K562 (cell line): ENCODE results near the gene GBA3. TPM values are rescaled to one million over a fixed set of nuclear protein-coding genes. Genes with fewer than 3 reads are reported as not detected.

ENCODE experiments used
- ATAC-seq: fragments of 200-7000 bp; cut with Tn5 transposase; 3 replicates; pipeline ENCODE4 v1.9.1; 2020; ENCODE audit warnings: moderate library complexity
- BruUV-seq: library from RNA; stranded (reverse); fragments of 400-500 nt; replicated peaks from 2 replicates; lab custom pipeline; 2021; lab: Mats Ljungman, UMichigan
- CTCF ChIA-PET: fragments of 300-600 bp; formaldehyde crosslinking; extraction: SDS; loops from one replicate; lab custom pipeline; 2021; ENCODE audit warnings: low intra/inter-chr PET ratio; lab: Yijun Ruan, JAX
- POLR2A ChIA-PET: fragments of 300-600, 350-650 bp; sonication (Branson Sonifier 250); formaldehyde crosslinking; extraction: SDS; loops from one replicate; lab custom pipeline; 2021; ENCODE audit warnings: antibody characterized with exemption, inconsistent platforms; lab: Yijun Ruan, JAX
- DNase-seq, 4 experiments: peaks; one replicate each; pipeline versions ENCODE4 v3.0.0 to v3.0.0-alpha.2; 2011 to 2018; ENCODE audit warnings: low spot score in 3 of 4, mixed read lengths in 3 of 4; ENCODE audit errors: extremely low read depth in 1 of 4
- FAIRE-seq: peaks from 2 replicates; lab custom pipeline; 2011; peaks lifted over from hg19 to GRCh38; lab: Jason Lieb, UNC
- H2AFZ ChIP-seq: 2 replicates; pipeline ENCODE4 v1.6.0; 2011; ENCODE audit warnings: low read depth, low read length, control low read depth, inconsistent platforms
- H3K27ac ChIP-seq: fragments of 200-600 bp; 3 replicates; pipeline ENCODE4 v1.8.0; 2011; ENCODE audit warnings: low read depth, mild to moderate bottlenecking, control low read depth, inconsistent platforms, low read length, moderate library complexity, mixed read lengths; ENCODE audit errors: extremely low read depth
- H3K27me3 ChIP-seq, 2 experiments: fragments of 300-600 bp in 1 of 2; 2 replicates in 1 of 2; 3 replicates in 1 of 2; pipeline versions ENCODE4 v1.6.0 to v1.8.0; 2011; ENCODE audit warnings: inconsistent platforms in 2 of 2, low read length in 2 of 2, mild to moderate bottlenecking in 1 of 2, mixed read lengths in 1 of 2, moderate library complexity in 1 of 2; ENCODE audit not compliant: control insufficient read depth in 2 of 2, insufficient read depth in 2 of 2
- H3K36me3 ChIP-seq: fragments of 300-600 bp; 3 replicates; pipeline ENCODE4 v1.8.0; 2011; ENCODE audit warnings: mild to moderate bottlenecking, low read length, inconsistent platforms; ENCODE audit not compliant: control insufficient read depth, insufficient read depth
- H3K4me1 ChIP-seq, 2 experiments: fragments of 200-600 bp in 1 of 2; replicated peaks in 1 of 2; 2 replicates in 1 of 2; 3 replicates in 1 of 2; pipeline versions ENCODE4 v1.5.1 to v1.8.0; 2011; ENCODE audit warnings: inconsistent platforms in 2 of 2, low read length in 2 of 2, mild to moderate bottlenecking in 1 of 2, mixed read lengths in 1 of 2, moderate library complexity in 1 of 2; ENCODE audit not compliant: control insufficient read depth in 2 of 2, insufficient read depth in 2 of 2
- H3K4me2 ChIP-seq: 2 replicates; pipeline ENCODE4 v1.6.1; 2011; ENCODE audit warnings: low read length, control low read depth, inconsistent platforms, mixed read lengths; ENCODE audit not compliant: insufficient read depth
- H3K4me3 ChIP-seq: fragments of 200-600 bp; sonication (generic), shearing (Covaris generic); 2 replicates; pipeline ENCODE4 v1.5.1; 2016; ENCODE audit warnings: control low read depth, inconsistent platforms
- H3K79me2 ChIP-seq: fragments of 200-600 bp; 3 replicates; pipeline ENCODE4 v1.8.0; 2011; ENCODE audit warnings: low read length, inconsistent platforms; ENCODE audit not compliant: control insufficient read depth, insufficient read depth
- H3K9ac ChIP-seq, 2 experiments: 2 replicates each; pipeline versions ENCODE4 v1.6.0 to v1.6.1; 2011; ENCODE audit warnings: low read depth in 2 of 2, low read length in 2 of 2, control low read depth in 1 of 2, inconsistent platforms in 1 of 2, mild to moderate bottlenecking in 1 of 2, mixed read lengths in 1 of 2; ENCODE audit not compliant: insufficient read depth in 1 of 2
- H3K9me1 ChIP-seq: one replicate; pipeline ENCODE4 v1.6.0; 2011; ENCODE audit warnings: inconsistent platforms, mild to moderate bottlenecking, low read length, moderate library complexity; ENCODE audit not compliant: control insufficient read depth, insufficient read depth
- H3K9me3 ChIP-seq: replicated peaks from 2 replicates; pipeline ENCODE4 v1.5.1; 2011; ENCODE audit warnings: low read depth, low read length, inconsistent platforms; ENCODE audit not compliant: control insufficient read depth, insufficient read depth
- H4K20me1 ChIP-seq: replicated peaks from 2 replicates; pipeline ENCODE4 v1.6.1; 2011; ENCODE audit warnings: low read length, inconsistent platforms, mixed read lengths; ENCODE audit not compliant: control insufficient read depth, insufficient read depth
- CCNT2 ChIP-seq: IDR thresholded peaks from 2 replicates; pipeline ENCODE4 v1.6.1; 2011; ENCODE audit warnings: borderline replicate concordance, low read depth, mild to moderate bottlenecking, moderate library complexity, mixed read lengths, low read length; ENCODE audit not compliant: insufficient read length; ENCODE audit errors: extremely low read depth
- GTF2A2 ChIP-seq: IDR thresholded peaks from 2 replicates; pipeline ENCODE4 v1.6.1; 2016; ENCODE audit warnings: mild to moderate bottlenecking, missing genetic modification characterization, missing compliant biosample characterization
- MIER1 ChIP-seq: fragments of 450-650 bp; IDR thresholded peaks from 2 replicates; pipeline ENCODE4 v1.6.1; 2016; ENCODE audit warnings: antibody characterized with exemption, mild to moderate bottlenecking, low read depth
- NCOR1 ChIP-seq: fragments of 450-650 bp; IDR thresholded peaks from 2 replicates; pipeline ENCODE4 v1.6.1; 2016; ENCODE audit warnings: mild to moderate bottlenecking, moderate library complexity
- STAT5A ChIP-seq: IDR thresholded peaks from 2 replicates; pipeline ENCODE4 v1.6.1; 2012; ENCODE audit warnings: low read length, inconsistent platforms, borderline replicate concordance
- ZKSCAN3 ChIP-seq: fragments of 250-450 bp; sonication (Bioruptor Pico); IDR thresholded peaks from 2 replicates; pipeline ENCODE4 v1.4.0; 2020
- ZNF121 ChIP-seq: sonication (generic); formaldehyde crosslinking; conservative IDR thresholded peaks from 2 replicates; pipeline ENCODE4 v1.8.0; 2022; ENCODE audit warnings: missing genetic modification reagents
- ZNF143 ChIP-seq: sonication (generic); formaldehyde crosslinking; IDR thresholded peaks from 2 replicates; pipeline ENCODE4 v1.9.0; 2022; ENCODE audit warnings: mild to moderate bottlenecking, missing genetic modification reagents
- ZNF830 ChIP-seq: fragments of 250-450 bp; sonication (Bioruptor Pico); IDR thresholded peaks from 2 replicates; pipeline ENCODE4 v1.5.0; 2021; ENCODE audit warnings: mild to moderate bottlenecking
- ZSCAN32 ChIP-seq: fragments of 450-650 bp; formaldehyde crosslinking; IDR thresholded peaks from 2 replicates; pipeline ENCODE4 v1.4.0; 2020; ENCODE audit warnings: mild to moderate bottlenecking, moderate library complexity
- WGBS: fragments of 100-300 bp; shearing (Covaris generic); methylation state at CpG from one replicate; pipeline ENCODE4 v1.1.6; 2016; ENCODE audit warnings: low coverage, mixed read lengths; ENCODE audit not compliant: insufficient coverage; ENCODE audit errors: missing lambda C conversion rate; 5-methylcytosine and 5-hydroxymethylcytosine counted together
- in situ Hi-C: fragments of 300-500 bp; cut with MboI; formaldehyde crosslinking; loops from 4 replicates; pipeline ENCODE4 v1.15.0; 2018; ENCODE audit warnings: inconsistent platforms, mixed read lengths
- intact Hi-C: fragments of 100-400 bp; cut with micrococcal nuclease; formaldehyde crosslinking; loops from 2 replicates; pipeline ENCODE4 v1.14.2; 2022
- polyA plus RNA-seq, 8 experiments: library from polyadenylated mRNA; depleted of rRNA in 4 of 8; stranded (reverse) in 5 of 8; unstranded in 3 of 8; fragments of >200 nt; fragmentation: Nextera tagmentation in 2 of 8; fragmentation: Illumina TruSeq in 1 of 8; extraction: Ambion mirVana in 2 of 8; extraction: Trizol in 1 of 8; gene quantifications; 2 replicates each; pipeline versions ENCODE4 v1.2.1 to v1.2.3, GENCODE V29; 2011 to 2014; ENCODE audit warnings: inconsistent platforms in 1 of 8, missing spikeins in 1 of 8
- total RNA-seq, 7 experiments: library from RNA; depleted of rRNA in 6 of 7; stranded (reverse); fragments of >200 nt in 6 of 7; fragmentation: Illumina TruSeq in 2 of 7; extraction: Trizol in 2 of 7; gene quantifications; 2 replicates each; pipeline versions ENCODE4 v1.2.1 to v1.2.3, GENCODE V29; 2011 to 2021; ENCODE audit warnings: low replicate concordance in 1 of 7
- TF ChIP-seq, protein P1 (sequence below): sonication (generic); formaldehyde crosslinking; IDR thresholded peaks from 2 replicates; pipeline ENCODE4 v1.8.1; 2023; ENCODE audit warnings: mild to moderate bottlenecking, missing genetic modification reagents
- TF ChIP-seq, protein P2 (sequence below), 2 experiments: fragments of 150-350 bp in 1 of 2; IDR thresholded peaks; 2 replicates each; pipeline ENCODE4 v1.6.1; 2012 to 2016; ENCODE audit warnings: low read depth in 2 of 2, low read length in 2 of 2, mild to moderate bottlenecking in 1 of 2, moderate library complexity in 1 of 2
- TF ChIP-seq, protein P3 (sequence below): fragments of 200-800 bp; sonication (Bioruptor generic); IDR thresholded peaks from 2 replicates; pipeline ENCODE4 v1.6.1; 2017; ENCODE audit warnings: missing genetic modification characterization, missing compliant biosample characterization

Gene GBA3
- total and polyA plus RNA-seq, 9 of the 15 experiments (the other 6 are each of a cell fraction or from before 2014, with no cell fraction given), result 0.13 to 0.75 (median 0.40) TPM; not detected in 1

GRCh38 chr4:22733816-22734215, 41.1 kb downstream of the GBA3 start:
- FAIRE-seq, result no peak
- no peaks in the 10 kb centered on the region for H3K9me3 ChIP-seq
- no peak for DNase-seq
- ATAC-seq, result no peak
- in situ Hi-C loops (no loop called here), intact Hi-C loops (no loop called here)
- no peak for TF ChIP-seq ZNF830 (CRISPR knock-in tag)
- TF ChIP-seq GTF2A2 (tag), result no peak
- TF ChIP-seq, protein P1, sequence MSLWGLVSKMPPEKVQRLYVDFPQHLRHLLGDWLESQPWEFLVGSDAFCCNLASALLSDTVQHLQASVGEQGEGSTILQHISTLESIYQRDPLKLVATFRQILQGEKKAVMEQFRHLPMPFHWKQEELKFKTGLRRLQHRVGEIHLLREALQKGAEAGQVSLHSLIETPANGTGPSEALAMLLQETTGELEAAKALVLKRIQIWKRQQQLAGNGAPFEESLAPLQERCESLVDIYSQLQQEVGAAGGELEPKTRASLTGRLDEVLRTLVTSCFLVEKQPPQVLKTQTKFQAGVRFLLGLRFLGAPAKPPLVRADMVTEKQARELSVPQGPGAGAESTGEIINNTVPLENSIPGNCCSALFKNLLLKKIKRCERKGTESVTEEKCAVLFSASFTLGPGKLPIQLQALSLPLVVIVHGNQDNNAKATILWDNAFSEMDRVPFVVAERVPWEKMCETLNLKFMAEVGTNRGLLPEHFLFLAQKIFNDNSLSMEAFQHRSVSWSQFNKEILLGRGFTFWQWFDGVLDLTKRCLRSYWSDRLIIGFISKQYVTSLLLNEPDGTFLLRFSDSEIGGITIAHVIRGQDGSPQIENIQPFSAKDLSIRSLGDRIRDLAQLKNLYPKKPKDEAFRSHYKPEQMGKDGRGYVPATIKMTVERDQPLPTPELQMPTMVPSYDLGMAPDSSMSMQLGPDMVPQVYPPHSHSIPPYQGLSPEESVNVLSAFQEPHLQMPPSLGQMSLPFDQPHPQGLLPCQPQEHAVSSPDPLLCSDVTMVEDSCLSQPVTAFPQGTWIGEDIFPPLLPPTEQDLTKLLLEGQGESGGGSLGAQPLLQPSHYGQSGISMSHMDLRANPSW, result no peak
- TF ChIP-seq ZNF121, result no peak
- TF ChIP-seq MIER1, result no peak
- TF ChIP-seq STAT5A, result no peak
- no peak for TF ChIP-seq ZNF143 (CRISPR knock-in tag)
- TF ChIP-seq, protein P2, sequence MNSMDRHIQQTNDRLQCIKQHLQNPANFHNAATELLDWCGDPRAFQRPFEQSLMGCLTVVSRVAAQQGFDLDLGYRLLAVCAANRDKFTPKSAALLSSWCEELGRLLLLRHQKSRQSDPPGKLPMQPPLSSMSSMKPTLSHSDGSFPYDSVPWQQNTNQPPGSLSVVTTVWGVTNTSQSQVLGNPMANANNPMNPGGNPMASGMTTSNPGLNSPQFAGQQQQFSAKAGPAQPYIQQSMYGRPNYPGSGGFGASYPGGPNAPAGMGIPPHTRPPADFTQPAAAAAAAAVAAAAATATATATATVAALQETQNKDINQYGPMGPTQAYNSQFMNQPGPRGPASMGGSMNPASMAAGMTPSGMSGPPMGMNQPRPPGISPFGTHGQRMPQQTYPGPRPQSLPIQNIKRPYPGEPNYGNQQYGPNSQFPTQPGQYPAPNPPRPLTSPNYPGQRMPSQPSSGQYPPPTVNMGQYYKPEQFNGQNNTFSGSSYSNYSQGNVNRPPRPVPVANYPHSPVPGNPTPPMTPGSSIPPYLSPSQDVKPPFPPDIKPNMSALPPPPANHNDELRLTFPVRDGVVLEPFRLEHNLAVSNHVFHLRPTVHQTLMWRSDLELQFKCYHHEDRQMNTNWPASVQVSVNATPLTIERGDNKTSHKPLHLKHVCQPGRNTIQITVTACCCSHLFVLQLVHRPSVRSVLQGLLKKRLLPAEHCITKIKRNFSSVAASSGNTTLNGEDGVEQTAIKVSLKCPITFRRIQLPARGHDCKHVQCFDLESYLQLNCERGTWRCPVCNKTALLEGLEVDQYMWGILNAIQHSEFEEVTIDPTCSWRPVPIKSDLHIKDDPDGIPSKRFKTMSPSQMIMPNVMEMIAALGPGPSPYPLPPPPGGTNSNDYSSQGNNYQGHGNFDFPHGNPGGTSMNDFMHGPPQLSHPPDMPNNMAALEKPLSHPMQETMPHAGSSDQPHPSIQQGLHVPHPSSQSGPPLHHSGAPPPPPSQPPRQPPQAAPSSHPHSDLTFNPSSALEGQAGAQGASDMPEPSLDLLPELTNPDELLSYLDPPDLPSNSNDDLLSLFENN (IDR thresholded peaks at IDR 0.05; ENCODE audit: low read depth in 2 of 2, low read length in 2 of 2), result no peak
- TF ChIP-seq, protein P3, sequence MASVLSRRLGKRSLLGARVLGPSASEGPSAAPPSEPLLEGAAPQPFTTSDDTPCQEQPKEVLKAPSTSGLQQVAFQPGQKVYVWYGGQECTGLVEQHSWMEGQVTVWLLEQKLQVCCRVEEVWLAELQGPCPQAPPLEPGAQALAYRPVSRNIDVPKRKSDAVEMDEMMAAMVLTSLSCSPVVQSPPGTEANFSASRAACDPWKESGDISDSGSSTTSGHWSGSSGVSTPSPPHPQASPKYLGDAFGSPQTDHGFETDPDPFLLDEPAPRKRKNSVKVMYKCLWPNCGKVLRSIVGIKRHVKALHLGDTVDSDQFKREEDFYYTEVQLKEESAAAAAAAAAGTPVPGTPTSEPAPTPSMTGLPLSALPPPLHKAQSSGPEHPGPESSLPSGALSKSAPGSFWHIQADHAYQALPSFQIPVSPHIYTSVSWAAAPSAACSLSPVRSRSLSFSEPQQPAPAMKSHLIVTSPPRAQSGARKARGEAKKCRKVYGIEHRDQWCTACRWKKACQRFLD, result no peak
- TF ChIP-seq CCNT2, result no peak
- TF ChIP-seq ZSCAN32 (CRISPR knock-in tag), result no peak
- TF ChIP-seq ZKSCAN3 (CRISPR knock-in tag), result no peak
- no peak for TF ChIP-seq NCOR1
- POLR2A ChIA-PET, result no interaction called here
- 0% methylated on average over 3 of the region's 3 CpGs for WGBS
- H3K9me1 ChIP-seq, result no peaks in the 10 kb centered on the region
- H3K36me3 ChIP-seq, result no peaks in the 10 kb centered on the region
- H3K79me2 ChIP-seq, result no peaks in the 10 kb centered on the region
- no TSS peak for BruUV-seq
- H3K27me3 ChIP-seq, result no peaks in the 10 kb centered on the region
- H3K4me2 ChIP-seq, result no peak overlapping the region
- no peak overlapping the region for H3K27ac ChIP-seq
- CTCF ChIA-PET, result no interaction called here
- H2AFZ ChIP-seq, result no peak overlapping the region
- no peak overlapping the region for H3K4me3 ChIP-seq
- H4K20me1 ChIP-seq, result no peaks in the 10 kb centered on the region
- H3K4me1 ChIP-seq, result no peaks in the 10 kb centered on the region
- no peak overlapping the region for H3K9ac ChIP-seq
